ENCODE results near the gene COL5A1. TPM values are rescaled to one million over a fixed set of nuclear protein-coding genes. Genes with fewer than 3 reads are reported as not detected.

Gene COL5A1
- total RNA-seq, 1 donor: 801 TPM

GRCh38 chr9:134724912-134725604, 83.5 kb downstream of the COL5A1 start:
- Histone ChIP-seq H3K27me3 (ENCODE audit: insufficient read depth, low read length) (no peaks in the 10 kb centered on the region), H3K4me2 (ENCODE audit: insufficient read depth, low read length) (no peak overlapping the region), H3K79me2 (ENCODE audit: insufficient read depth, low read length) (peaks cover 96% of the 10 kb centered on the region), H3K9me3 (ENCODE audit: low read depth, low read length) (no peaks in the 10 kb centered on the region), H2AFZ (ENCODE audit: low read length) (no peak overlapping the region), H3K27ac (ENCODE audit: low read depth, low read length) (peak overlapping the region; percentile 45), H4K20me1 (ENCODE audit: insufficient read depth, low read length) (peaks cover 96% of the 10 kb centered on the region), H3K4me3 (ENCODE audit: insufficient read depth, low read length) (no peak overlapping the region), H3K4me1 (ENCODE audit: insufficient read depth, low read length) (peaks cover 5% of the 10 kb centered on the region), H3K36me3 (ENCODE audit: insufficient read depth, low read length) (peaks cover 87% of the 10 kb centered on the region)
- DNase-seq (ENCODE audit: insufficient read length, low spot score, missing footprints): no peak
- TF ChIP-seq CTCF (IDR thresholded peaks at IDR 0.05; ENCODE audit: extremely low read depth, low read depth, low read length): no peak

GRCh38 chr9:134725605-134725940, 84.0 kb downstream of the COL5A1 start:
- H4K20me1 ChIP-seq (ENCODE audit: insufficient read depth, low read length): peaks cover 96% of the 10 kb centered on the region
- DNase-seq (ENCODE audit: insufficient read length, low spot score, missing footprints): no peak
- no peak overlapping the region for H3K27ac ChIP-seq (ENCODE audit: low read depth, low read length)
- no peak overlapping the region for H3K4me2 ChIP-seq (ENCODE audit: insufficient read depth, low read length)
- no peak for TF ChIP-seq CTCF (IDR thresholded peaks at IDR 0.05; ENCODE audit: extremely low read depth, low read depth, low read length)
- no peak overlapping the region for H2AFZ ChIP-seq (ENCODE audit: low read length)
- H3K27me3 ChIP-seq (ENCODE audit: insufficient read depth, low read length): no peaks in the 10 kb centered on the region
- peaks cover 5% of the 10 kb centered on the region for H3K4me1 ChIP-seq (ENCODE audit: insufficient read depth, low read length)
- no peak overlapping the region for H3K4me3 ChIP-seq (ENCODE audit: insufficient read depth, low read length)
- H3K79me2 ChIP-seq (ENCODE audit: insufficient read depth, low read length): peaks cover 91% of the 10 kb centered on the region
- H3K36me3 ChIP-seq (ENCODE audit: insufficient read depth, low read length): peaks cover 87% of the 10 kb centered on the region
- H3K9me3 ChIP-seq (ENCODE audit: low read depth, low read length): no peaks in the 10 kb centered on the region

- peaks cover 87% of the 10 kb centered on the region for H3K36me3 ChIP-seq (ENCODE audit: insufficient read depth, low read length)
- peaks cover 95% of the 10 kb centered on the region for H4K20me1 ChIP-seq (ENCODE audit: insufficient read depth, low read length)
- H3K4me3 ChIP-seq (ENCODE audit: insufficient read depth, low read length): no peak overlapping the region
- DNase-seq (ENCODE audit: insufficient read length, low spot score, missing footprints): no peak
- H2AFZ ChIP-seq (ENCODE audit: low read length): no peak overlapping the region
- H3K27ac ChIP-seq (ENCODE audit: low read depth, low read length): no peak overlapping the region
- H3K4me2 ChIP-seq (ENCODE audit: insufficient read depth, low read length): no peak overlapping the region
- H3K4me1 ChIP-seq (ENCODE audit: insufficient read depth, low read length): peaks cover 5% of the 10 kb centered on the region
- peaks cover 91% of the 10 kb centered on the region for H3K79me2 ChIP-seq (ENCODE audit: insufficient read depth, low read length)
- no peaks in the 10 kb centered on the region for H3K27me3 ChIP-seq (ENCODE audit: insufficient read depth, low read length)
- no peak for TF ChIP-seq CTCF (IDR thresholded peaks at IDR 0.05; ENCODE audit: extremely low read depth, low read depth, low read length)
- H3K9me3 ChIP-seq (ENCODE audit: low read depth, low read length): no peaks in the 10 kb centered on the region
These were observed 84.6 kb downstream of the COL5A1 start for GRCh38 chr9:134726026-134726721.

GRCh38 chr9:134726722-134727034, 85.1 kb downstream of the COL5A1 start:
- peaks cover 5% of the 10 kb centered on the region for H3K4me1 ChIP-seq (ENCODE audit: insufficient read depth, low read length)
- H3K9me3 ChIP-seq (ENCODE audit: low read depth, low read length): no peaks in the 10 kb centered on the region
- peaks cover 92% of the 10 kb centered on the region for H4K20me1 ChIP-seq (ENCODE audit: insufficient read depth, low read length)
- no peak for DNase-seq (ENCODE audit: insufficient read length, low spot score, missing footprints)
- H3K79me2 ChIP-seq (ENCODE audit: insufficient read depth, low read length): peaks cover 89% of the 10 kb centered on the region
- no peaks in the 10 kb centered on the region for H3K27me3 ChIP-seq (ENCODE audit: insufficient read depth, low read length)
- peaks cover 84% of the 10 kb centered on the region for H3K36me3 ChIP-seq (ENCODE audit: insufficient read depth, low read length)
- no peak overlapping the region for H3K4me2 ChIP-seq (ENCODE audit: insufficient read depth, low read length)
- no peak for TF ChIP-seq CTCF (IDR thresholded peaks at IDR 0.05; ENCODE audit: extremely low read depth, low read depth, low read length)
- H3K27ac ChIP-seq (ENCODE audit: low read depth, low read length): no peak overlapping the region
- H2AFZ ChIP-seq (ENCODE audit: low read length): no peak overlapping the region
- no peak overlapping the region for H3K4me3 ChIP-seq (ENCODE audit: insufficient read depth, low read length)

Data from osteoblast (primary cell).